Measurements from ENCODE around the gene SUGCT.
"Not testable (repeated sequence)": the region's sequence is repeated elsewhere in the genome, so short reads cannot be mapped to it uniquely, and the experiment has no call there.

SUGCT gene

GRCh38 chr7:40595129-40595528 lies 460.3 kb downstream of the SUGCT start:
- no peak for DNase-seq

GRCh38 chr7:40595832-40596231 lies 461.0 kb downstream of the SUGCT start:
- no peak for DNase-seq

- no peak for DNase-seq
Measured at GRCh38 chr7:40597517-40597916, 462.7 kb downstream of the SUGCT start.

- DNase-seq, result no peak
Measured at GRCh38 chr7:40598915-40599314, 464.1 kb downstream of the SUGCT start.

GRCh38 chr7:40599836-40600235 lies 465.0 kb downstream of the SUGCT start:
- DNase-seq, result no peak

GRCh38 chr7:40602351-40602750 lies 467.5 kb downstream of the SUGCT start:
- not testable (repeated sequence) for DNase-seq

- no peak for DNase-seq
Measured at GRCh38 chr7:40604601-40605438, 470.0 kb downstream of the SUGCT start.

GRCh38 chr7:40608321-40609075 lies 473.7 kb downstream of the SUGCT start:
- no peak for DNase-seq

- DNase-seq, result no peak
Measured at GRCh38 chr7:40610461-40610860, 475.7 kb downstream of the SUGCT start.

- DNase-seq, result no peak
Measured at GRCh38 chr7:40611095-40611871, 476.5 kb downstream of the SUGCT start.

- no peak for DNase-seq
Measured at GRCh38 chr7:40612298-40612697, 477.5 kb downstream of the SUGCT start.

GRCh38 chr7:40619647-40620046 lies 484.8 kb downstream of the SUGCT start:
- DNase-seq, result no peak

- no peak for DNase-seq
Measured at GRCh38 chr7:40621592-40621998, 486.8 kb downstream of the SUGCT start.

GRCh38 chr7:40622941-40623501 lies 488.2 kb downstream of the SUGCT start:
- DNase-seq, result no peak

GRCh38 chr7:40623863-40624262 lies 489.1 kb downstream of the SUGCT start:
- DNase-seq, result no peak

GRCh38 chr7:40627361-40627760 lies 492.6 kb downstream of the SUGCT start:
- not testable (repeated sequence) for DNase-seq

GRCh38 chr7:40629891-40630290 lies 495.1 kb downstream of the SUGCT start:
- DNase-seq, result no peak

GRCh38 chr7:40634118-40634517 lies 499.3 kb downstream of the SUGCT start:
- DNase-seq, result no peak

GRCh38 chr7:40638545-40639320 lies 503.9 kb downstream of the SUGCT start:
- no peak for DNase-seq

GRCh38 chr7:40640566-40640965 lies 505.8 kb downstream of the SUGCT start:
- DNase-seq, result no peak

GRCh38 chr7:40641701-40642100 lies 506.9 kb downstream of the SUGCT start:
- no peak for DNase-seq

- no peak for DNase-seq
Measured at GRCh38 chr7:40643664-40644063, 508.9 kb downstream of the SUGCT start.

Measured in NCI-H2029 treated with DMSO at 0.1 percent for 48 hours (cell line).